WERI-Rb-1 (cell line): ENCODE measurements around the gene TMPRSS15.

ENCODE experiments used
- DNase-seq: peaks from one replicate; pipeline ENCODE4 v3.0.0-alpha.2; 2020
- H3K27ac ChIP-seq: fragments of 250-450 bp; sonication (Bioruptor Pico); 2 replicates; pipeline ENCODE4 v1.5.1; 2020; ENCODE audit warnings: mild to moderate bottlenecking, moderate library complexity
- H3K27me3 ChIP-seq: fragments of 250-450 bp; sonication (Bioruptor Pico); 2 replicates; pipeline ENCODE4 v1.5.1; 2021; ENCODE audit warnings: mild to moderate bottlenecking, low read depth, moderate library complexity; ENCODE audit not compliant: insufficient read depth, severe bottlenecking
- H3K36me3 ChIP-seq: fragments of 250-450 bp; sonication (Bioruptor Pico); 2 replicates; pipeline ENCODE4 v1.5.1; 2020; ENCODE audit warnings: mild to moderate bottlenecking, moderate library complexity
- H3K4me3 ChIP-seq: 2 replicates; pipeline ENCODE4 v1.5.1; 2011; ENCODE audit warnings: low read depth, mild to moderate bottlenecking, control low read depth, low read length
- H3K9me3 ChIP-seq: fragments of 250-450 bp; sonication (Bioruptor Pico); 2 replicates; pipeline ENCODE4 v1.5.1; 2021; ENCODE audit warnings: mild to moderate bottlenecking, moderate library complexity; ENCODE audit not compliant: severe bottlenecking
- CTCF ChIP-seq: IDR thresholded peaks from 2 replicates; pipeline ENCODE4 v1.5.1; 2011; ENCODE audit warnings: low read depth, mild to moderate bottlenecking, control low read depth, inconsistent platforms, low read length

Gene TMPRSS15

GRCh38 chr21:18252256-18252655 lies 151.3 kb downstream of the TMPRSS15 start:
- TF ChIP-seq CTCF = no peak
- Histone ChIP-seq H3K27me3 (no peaks in the 10 kb centered on the region), H3K36me3 (no peaks in the 10 kb centered on the region), H3K4me3 (no peak overlapping the region), H3K27ac (no peak overlapping the region), H3K9me3 (no peaks in the 10 kb centered on the region)
- DNase-seq = no peak

DNA sequence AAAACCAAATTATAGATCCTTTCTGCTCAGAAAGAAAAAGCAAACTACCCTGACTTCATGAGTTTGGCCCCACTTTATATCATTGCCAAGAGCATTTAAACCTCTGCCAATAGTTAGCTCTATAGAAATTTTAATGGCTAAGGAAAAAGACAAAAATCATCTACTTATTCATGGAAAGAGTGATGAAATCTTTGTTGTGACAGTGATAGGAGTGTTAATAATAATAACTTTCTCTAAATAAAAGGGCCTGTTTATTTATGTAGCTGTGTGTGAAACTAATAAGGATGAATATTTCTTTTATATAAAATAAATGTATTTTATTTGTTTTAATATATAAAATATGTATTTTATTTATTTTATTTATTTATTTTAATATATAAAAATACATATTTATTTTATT lies 152.5 kb downstream of the TMPRSS15 start:
- no peaks in the 10 kb centered on the region for H3K9me3 ChIP-seq
- no peaks in the 10 kb centered on the region for H3K36me3 ChIP-seq
- H3K27me3 ChIP-seq = no peaks in the 10 kb centered on the region
- H3K27ac ChIP-seq = no peak overlapping the region
- no peak for TF ChIP-seq CTCF
- H3K4me3 ChIP-seq = no peak overlapping the region
- no peak for DNase-seq

GRCh38 chr21:18249672-18250071 lies 153.9 kb downstream of the TMPRSS15 start:
- no peaks in the 10 kb centered on the region for H3K36me3 ChIP-seq
- no peak overlapping the region for H3K4me3 ChIP-seq
- DNase-seq = peak; percentile 11
- peaks cover 3% of the 10 kb centered on the region for H3K27me3 ChIP-seq
- H3K9me3 ChIP-seq = no peaks in the 10 kb centered on the region
- TF ChIP-seq CTCF = 0 out of 2 replicates have a peak, but pooled peaks have one; percentile 24
- no peak overlapping the region for H3K27ac ChIP-seq

GRCh38 chr21:18248171-18248570 lies 155.4 kb downstream of the TMPRSS15 start:
- H3K27me3 ChIP-seq = peaks cover 4% of the 10 kb centered on the region
- H3K27ac ChIP-seq = no peak overlapping the region
- no peak overlapping the region for H3K4me3 ChIP-seq
- DNase-seq = no peak
- TF ChIP-seq CTCF = no peak
- no peaks in the 10 kb centered on the region for H3K9me3 ChIP-seq
- H3K36me3 ChIP-seq = no peaks in the 10 kb centered on the region

DNA sequence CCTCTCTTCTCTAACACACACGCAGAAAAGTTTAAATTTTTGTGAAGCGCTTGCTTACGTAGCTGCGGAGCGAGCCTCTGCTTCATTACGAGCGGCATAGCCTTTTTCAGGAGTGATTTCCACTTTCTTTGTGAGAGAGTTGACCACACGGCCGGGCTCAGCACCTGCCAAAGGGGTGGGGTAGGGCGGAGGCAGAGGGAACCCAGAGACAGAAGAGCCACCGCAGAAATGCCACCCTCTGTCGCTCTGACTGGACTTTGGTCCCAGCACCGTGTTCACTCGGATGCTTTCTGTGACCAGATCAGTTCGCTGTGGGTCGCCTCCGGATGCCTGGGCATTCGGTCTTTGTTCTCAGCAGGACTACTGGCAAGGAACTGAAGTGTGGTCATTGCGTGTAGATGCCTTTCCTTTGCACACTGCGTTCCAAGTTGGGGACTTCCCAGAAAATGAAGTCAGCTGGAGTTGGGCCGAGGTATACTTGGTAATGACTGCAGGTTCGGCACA lies 158.1 kb downstream of the TMPRSS15 start:
- H3K9me3 ChIP-seq = no peaks in the 10 kb centered on the region
- H3K36me3 ChIP-seq = no peaks in the 10 kb centered on the region
- TF ChIP-seq CTCF = no peak
- peaks cover 4% of the 10 kb centered on the region for H3K27me3 ChIP-seq
- no peak overlapping the region for H3K27ac ChIP-seq
- H3K4me3 ChIP-seq = peak overlapping the region; percentile 68
- DNase-seq = peak; percentile 15
